Measurements from ENCODE around the gene CDC42BPB. TPM values are rescaled to one million over a fixed set of nuclear protein-coding genes. Genes with fewer than 3 reads are reported as not detected.

Gene CDC42BPB
- total RNA-seq, 4 donors from 2014 or later = 80.6 to 157 (median 118) TPM

- Histone ChIP-seq H3K27me3 (no peaks in the 10 kb centered on the region), H3K36me3 (no peaks in the 10 kb centered on the region), H3K4me1 (no peaks in the 10 kb centered on the region), H3K9me3 (no peaks in the 10 kb centered on the region), H3K27ac (no peak overlapping the region), H3K4me3 (no peak overlapping the region)
- no peak for DNase-seq
- no peak for TF ChIP-seq CTCF (IDR thresholded peaks at IDR 0.05)
- intact Hi-C loops (cut with DNase I; ENCODE audit: low total_unique reads) = no loop called here
Observed at GRCh38 chr14:102892651-102893050, 164.7 kb downstream of the CDC42BPB start.

- no peak overlapping the region for H3K27ac ChIP-seq
- H3K36me3 ChIP-seq = no peaks in the 10 kb centered on the region
- TF ChIP-seq CTCF (IDR thresholded peaks at IDR 0.05) = no peak
- no peak for TF ChIP-seq POLR2A (IDR thresholded peaks at IDR 0.05)
- H3K4me1 ChIP-seq = no peaks in the 10 kb centered on the region
- H3K9me3 ChIP-seq = no peaks in the 10 kb centered on the region
- intact Hi-C loops (cut with DNase I; ENCODE audit: low total_unique reads) = no loop called here
- H3K4me3 ChIP-seq = no peak overlapping the region
- no peaks in the 10 kb centered on the region for H3K27me3 ChIP-seq
- DNase-seq = no peak
Observed at GRCh38 chr14:102891556-102891955, 165.8 kb downstream of the CDC42BPB start.

GRCh38 chr14:102891111-102891510, 166.2 kb downstream of the CDC42BPB start:
- H3K27me3 ChIP-seq = no peaks in the 10 kb centered on the region
- H3K27ac ChIP-seq = no peak overlapping the region
- no peak for DNase-seq
- no peak overlapping the region for H3K4me3 ChIP-seq
- intact Hi-C loops (cut with DNase I; ENCODE audit: low total_unique reads) = no loop called here
- no peaks in the 10 kb centered on the region for H3K36me3 ChIP-seq
- H3K9me3 ChIP-seq = no peaks in the 10 kb centered on the region
- TF ChIP-seq POLR2A (IDR thresholded peaks at IDR 0.05) (no peak), CTCF (IDR thresholded peaks at IDR 0.05) (no peak)
- H3K4me1 ChIP-seq = no peaks in the 10 kb centered on the region

- no peak for DNase-seq
- no peaks in the 10 kb centered on the region for H3K36me3 ChIP-seq
- no peaks in the 10 kb centered on the region for H3K4me1 ChIP-seq
- no peaks in the 10 kb centered on the region for H3K27me3 ChIP-seq
- no peaks in the 10 kb centered on the region for H3K9me3 ChIP-seq
- intact Hi-C loops (cut with DNase I; ENCODE audit: low total_unique reads) = no loop called here
- H3K27ac ChIP-seq = no peak overlapping the region
- TF ChIP-seq CTCF (IDR thresholded peaks at IDR 0.05) (no peak), POLR2A (IDR thresholded peaks at IDR 0.05) (no peak)
- no peak overlapping the region for H3K4me3 ChIP-seq
Observed at GRCh38 chr14:102889615-102890014, 167.7 kb downstream of the CDC42BPB start.

- no peak for DNase-seq
- intact Hi-C loops (cut with DNase I; ENCODE audit: low total_unique reads) = no loop called here
- no peaks in the 10 kb centered on the region for H3K4me1 ChIP-seq
- no peaks in the 10 kb centered on the region for H3K9me3 ChIP-seq
- TF ChIP-seq CTCF (IDR thresholded peaks at IDR 0.05) (no peak), POLR2A (IDR thresholded peaks at IDR 0.05) (no peak)
- no peak overlapping the region for H3K4me3 ChIP-seq
- H3K27me3 ChIP-seq = no peaks in the 10 kb centered on the region
- no peaks in the 10 kb centered on the region for H3K36me3 ChIP-seq
- H3K27ac ChIP-seq = no peak overlapping the region
Observed at GRCh38 chr14:102888748-102889147, 168.6 kb downstream of the CDC42BPB start.
